ENCODE results near the gene PITPNM2. TPM values are rescaled to one million over a fixed set of nuclear protein-coding genes. Genes with fewer than 3 reads are reported as not detected.

PITPNM2 gene
- total RNA-seq, 2 donors from 2014 or later, result 3.2 to 13.4 TPM

DNA sequence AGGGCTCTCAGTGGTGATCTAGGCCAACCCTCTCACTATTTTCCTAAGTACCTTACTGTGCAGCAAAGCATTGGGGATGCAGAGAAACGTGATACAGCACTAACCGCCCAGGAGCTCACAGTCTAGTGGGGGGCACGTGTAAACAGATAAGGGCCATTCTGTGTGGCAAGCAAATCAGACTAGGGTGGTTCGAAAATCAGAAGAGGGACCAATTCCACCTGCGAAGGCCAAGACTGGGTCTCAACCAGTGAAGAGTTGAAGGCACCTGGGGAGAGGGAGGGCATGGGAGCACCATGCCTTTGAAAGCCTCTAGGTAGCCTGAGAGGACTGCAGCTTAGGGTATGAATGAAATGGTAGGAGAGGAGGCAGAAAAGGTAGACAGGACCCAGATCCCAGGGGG lies 2.2 kb downstream of the PITPNM2 start:
- Histone ChIP-seq H3K4me3 (ENCODE audit: low read length) (no peak overlapping the region), H3K9me3 (ENCODE audit: control insufficient read depth, low read length) (no peaks in the 10 kb centered on the region), H3K36me3 (ENCODE audit: control insufficient read depth, insufficient read depth, low read length) (no peaks in the 10 kb centered on the region), H3K9ac (ENCODE audit: extremely low read depth, low read length, poor library complexity, severe bottlenecking) (no peak overlapping the region), H3K27ac (ENCODE audit: low read depth, low read length) (no peak overlapping the region), H3K27me3 (ENCODE audit: control insufficient read depth, insufficient read depth, low read length, poor library complexity, severe bottlenecking) (peaks cover 10% of the 10 kb centered on the region), H3K4me1 (ENCODE audit: control insufficient read depth, insufficient read depth, low read length) (no peaks in the 10 kb centered on the region)
- TF ChIP-seq, protein P1, sequence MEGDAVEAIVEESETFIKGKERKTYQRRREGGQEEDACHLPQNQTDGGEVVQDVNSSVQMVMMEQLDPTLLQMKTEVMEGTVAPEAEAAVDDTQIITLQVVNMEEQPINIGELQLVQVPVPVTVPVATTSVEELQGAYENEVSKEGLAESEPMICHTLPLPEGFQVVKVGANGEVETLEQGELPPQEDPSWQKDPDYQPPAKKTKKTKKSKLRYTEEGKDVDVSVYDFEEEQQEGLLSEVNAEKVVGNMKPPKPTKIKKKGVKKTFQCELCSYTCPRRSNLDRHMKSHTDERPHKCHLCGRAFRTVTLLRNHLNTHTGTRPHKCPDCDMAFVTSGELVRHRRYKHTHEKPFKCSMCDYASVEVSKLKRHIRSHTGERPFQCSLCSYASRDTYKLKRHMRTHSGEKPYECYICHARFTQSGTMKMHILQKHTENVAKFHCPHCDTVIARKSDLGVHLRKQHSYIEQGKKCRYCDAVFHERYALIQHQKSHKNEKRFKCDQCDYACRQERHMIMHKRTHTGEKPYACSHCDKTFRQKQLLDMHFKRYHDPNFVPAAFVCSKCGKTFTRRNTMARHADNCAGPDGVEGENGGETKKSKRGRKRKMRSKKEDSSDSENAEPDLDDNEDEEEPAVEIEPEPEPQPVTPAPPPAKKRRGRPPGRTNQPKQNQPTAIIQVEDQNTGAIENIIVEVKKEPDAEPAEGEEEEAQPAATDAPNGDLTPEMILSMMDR (conservative IDR thresholded peaks at IDR 0.05), result no peak
- Mint-ChIP-seq H3K27ac (no peak overlapping the region), H3K27me3 (ENCODE audit: insufficient read depth) (peaks cover 11% of the 10 kb centered on the region), H3K4me1 (peaks cover 31% of the 10 kb centered on the region), H3K9me3 (no peaks in the 10 kb centered on the region), H3K4me3 (peak overlapping the region; percentile 72), H3K36me3 (ENCODE audit: low read depth) (peaks cover 4% of the 10 kb centered on the region)
- WGBS, 2 experiments (ENCODE audit: insufficient coverage in 1 of 2, insufficient read length in 1 of 2), result 73 to 76% methylated on average over 5 of the region's 5 CpGs
- DNase-seq, result no peak

DNA sequence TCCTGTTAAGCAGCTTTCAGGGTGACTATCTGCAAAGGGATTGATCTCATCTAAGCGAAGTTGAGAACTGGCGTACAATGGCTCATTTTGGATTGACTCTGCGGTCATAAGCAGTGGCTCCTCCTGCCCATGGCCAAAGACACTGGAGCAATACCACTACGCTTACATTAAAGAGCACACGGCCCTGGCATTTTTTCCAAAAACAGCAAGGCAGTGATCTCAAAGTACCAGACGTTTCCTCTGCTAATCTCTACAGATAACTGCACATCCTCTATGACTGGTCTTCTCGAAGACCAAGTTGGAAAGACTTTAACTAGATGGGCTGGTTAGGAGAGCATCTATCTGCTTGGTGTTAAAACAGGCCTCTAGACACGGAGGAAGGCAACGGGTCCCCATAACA lies 2.7 kb downstream of the PITPNM2 start:
- Mint-ChIP-seq H3K27ac (no peak overlapping the region), H3K9me3 (no peaks in the 10 kb centered on the region), H3K27me3 (ENCODE audit: insufficient read depth) (peaks cover 11% of the 10 kb centered on the region), H3K36me3 (ENCODE audit: low read depth) (peaks cover 4% of the 10 kb centered on the region), H3K4me3 (no peak overlapping the region), H3K4me1 (peaks cover 31% of the 10 kb centered on the region)
- Histone ChIP-seq H3K27me3 (ENCODE audit: control insufficient read depth, insufficient read depth, low read length, poor library complexity, severe bottlenecking) (peaks cover 10% of the 10 kb centered on the region), H3K27ac (ENCODE audit: low read depth, low read length) (no peak overlapping the region), H3K9me3 (ENCODE audit: control insufficient read depth, low read length) (no peaks in the 10 kb centered on the region), H3K4me3 (ENCODE audit: low read length) (no peak overlapping the region), H3K4me1 (ENCODE audit: control insufficient read depth, insufficient read depth, low read length) (no peaks in the 10 kb centered on the region), H3K36me3 (ENCODE audit: control insufficient read depth, insufficient read depth, low read length) (no peaks in the 10 kb centered on the region), H3K9ac (ENCODE audit: extremely low read depth, low read length, poor library complexity, severe bottlenecking) (no peak overlapping the region)
- DNase-seq, result no peak
- 82 to 83% methylated on average over 7 to 9 of the region's 9 CpGs for WGBS, 2 experiments (ENCODE audit: insufficient coverage in 1 of 2, insufficient read length in 1 of 2)
- TF ChIP-seq, protein P1 (conservative IDR thresholded peaks at IDR 0.05), result no peak

DNA sequence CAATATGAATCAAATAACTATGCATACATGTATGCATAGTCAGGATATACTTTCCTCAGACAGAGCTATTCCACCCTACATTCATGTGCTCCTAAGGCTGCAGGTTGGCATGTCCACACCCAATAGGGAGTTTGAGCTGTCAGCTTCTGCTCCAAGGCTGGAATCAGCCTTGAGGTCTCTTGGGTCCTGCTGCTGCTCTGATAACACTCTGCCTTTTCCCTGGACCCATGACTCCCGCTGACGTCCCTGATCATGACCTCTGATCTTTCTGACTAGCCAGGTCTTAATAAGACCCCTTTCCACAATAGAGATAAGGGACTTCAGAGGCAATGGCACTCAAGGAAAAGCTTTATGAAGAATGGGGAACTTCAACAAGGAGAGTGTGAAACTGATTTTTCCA lies 5.7 kb downstream of the PITPNM2 start:
- Histone ChIP-seq H3K36me3 (ENCODE audit: control insufficient read depth, insufficient read depth, low read length) (no peaks in the 10 kb centered on the region), H3K9ac (ENCODE audit: extremely low read depth, low read length, poor library complexity, severe bottlenecking) (no peak overlapping the region), H3K9me3 (ENCODE audit: control insufficient read depth, low read length) (no peaks in the 10 kb centered on the region), H3K27ac (ENCODE audit: low read depth, low read length) (no peak overlapping the region), H3K4me3 (ENCODE audit: low read length) (no peak overlapping the region), H3K27me3 (ENCODE audit: control insufficient read depth, insufficient read depth, low read length, poor library complexity, severe bottlenecking) (peaks cover 10% of the 10 kb centered on the region), H3K4me1 (ENCODE audit: control insufficient read depth, insufficient read depth, low read length) (peaks cover 3% of the 10 kb centered on the region)
- Mint-ChIP-seq H3K36me3 (ENCODE audit: low read depth) (peaks cover 4% of the 10 kb centered on the region), H3K4me3 (no peak overlapping the region), H3K9me3 (no peaks in the 10 kb centered on the region), H3K27ac (no peak overlapping the region), H3K4me1 (peaks cover 47% of the 10 kb centered on the region), H3K27me3 (ENCODE audit: insufficient read depth) (peaks cover 11% of the 10 kb centered on the region)
- 90% methylated on average over 2 of the region's 2 CpGs; no CpG with 5 or more reads in 1 of the 2 experiments for WGBS, 2 experiments (ENCODE audit: insufficient coverage in 1 of 2, insufficient read length in 1 of 2)
- no peak for DNase-seq
- TF ChIP-seq, protein P1 (conservative IDR thresholded peaks at IDR 0.05), result no peak
